Central memory CD8-positive, alpha-beta T cell (primary cell): ENCODE data around the gene TMPRSS11D.

Source experiments
- ATAC-seq: fragments of 150-1000 bp; cut with Tn5 transposase; replicated peaks from 2 replicates; pipeline ENCODE4 v1.10.0; 2022; ENCODE audit warnings: mild to moderate bottlenecking, moderate FRiP score, moderate number of reproducible peaks; ENCODE audit not compliant: poor library complexity, severe bottlenecking; ENCODE audit errors: extremely low read depth
- DNase-seq, 2 donors: peaks; one replicate each; pipeline ENCODE4 v3.0.0; 2021; ENCODE audit warnings: low spot score in 2 of 2
- H3K27ac Mint-ChIP-seq: one replicate; pipeline ENCODE4 v1.8.0; 2022; ENCODE audit warnings: low read depth, mild to moderate bottlenecking, moderate library complexity, mixed read lengths
- H3K27me3 Mint-ChIP-seq: one replicate; pipeline ENCODE4 v1.8.0; 2022; ENCODE audit warnings: mixed read lengths
- H3K36me3 Mint-ChIP-seq: one replicate; pipeline ENCODE4 v1.8.0; 2022; ENCODE audit warnings: mild to moderate bottlenecking, moderate library complexity, mixed read lengths; ENCODE audit not compliant: insufficient read depth
- H3K4me1 Mint-ChIP-seq: one replicate; pipeline ENCODE4 v1.8.0; 2022; ENCODE audit warnings: mixed read lengths
- H3K4me3 Mint-ChIP-seq: one replicate; pipeline ENCODE4 v1.8.0; 2022; ENCODE audit warnings: mild to moderate bottlenecking, moderate library complexity, mixed read lengths
- H3K9me3 Mint-ChIP-seq: one replicate; pipeline ENCODE4 v1.8.0; 2022; ENCODE audit warnings: mixed read lengths

TMPRSS11D gene, protein sequence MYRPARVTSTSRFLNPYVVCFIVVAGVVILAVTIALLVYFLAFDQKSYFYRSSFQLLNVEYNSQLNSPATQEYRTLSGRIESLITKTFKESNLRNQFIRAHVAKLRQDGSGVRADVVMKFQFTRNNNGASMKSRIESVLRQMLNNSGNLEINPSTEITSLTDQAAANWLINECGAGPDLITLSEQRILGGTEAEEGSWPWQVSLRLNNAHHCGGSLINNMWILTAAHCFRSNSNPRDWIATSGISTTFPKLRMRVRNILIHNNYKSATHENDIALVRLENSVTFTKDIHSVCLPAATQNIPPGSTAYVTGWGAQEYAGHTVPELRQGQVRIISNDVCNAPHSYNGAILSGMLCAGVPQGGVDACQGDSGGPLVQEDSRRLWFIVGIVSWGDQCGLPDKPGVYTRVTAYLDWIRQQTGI

GRCh38 chr4:67883902-67884301, at the start of gene TMPRSS11D:
Gene TMPRSS11D (minus strand): TSS chr4:67884002. CDS start chr4:67883933, 69 bp downstream.
- Mint-ChIP-seq H3K9me3 (no peaks in the 10 kb centered on the region), H3K27ac (no peak within 1 kb of the TSS), H3K4me3 (no peak within 1 kb of the TSS), H3K4me1 (no peaks in the 10 kb centered on the region), H3K36me3 (no peaks in the 10 kb centered on the region), H3K27me3 (peaks cover 10% of the 10 kb centered on the region)
- ATAC-seq (no peak), DNase-seq (no peak)

DNA sequence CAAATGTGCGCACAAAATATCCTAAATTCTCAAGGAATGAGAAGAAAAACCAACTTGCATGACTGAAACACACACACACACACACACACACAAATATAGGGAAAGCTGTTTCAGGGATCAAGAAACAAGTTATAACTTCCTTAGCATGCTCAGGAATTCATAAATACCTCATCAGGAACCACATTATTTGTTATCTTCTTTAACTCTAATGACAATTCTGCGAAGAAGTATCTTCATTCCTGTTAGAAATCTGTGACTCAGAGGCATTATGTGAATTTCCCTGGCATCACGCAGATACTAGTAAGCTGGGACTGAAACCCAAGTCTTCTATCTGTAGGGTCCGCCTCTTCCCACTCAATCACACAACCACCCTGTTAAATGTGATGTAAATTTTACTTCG, 49.2 kb upstream of the TMPRSS11D start:
- peaks cover 10% of the 10 kb centered on the region for H3K27me3 Mint-ChIP-seq
- no peaks in the 10 kb centered on the region for H3K9me3 Mint-ChIP-seq
- no peaks in the 10 kb centered on the region for H3K4me1 Mint-ChIP-seq
- H3K27ac Mint-ChIP-seq, result no peak overlapping the region
- ATAC-seq, result no peak
- H3K4me3 Mint-ChIP-seq, result no peak overlapping the region
- H3K36me3 Mint-ChIP-seq, result no peaks in the 10 kb centered on the region
- DNase-seq, result no peak

GRCh38 chr4:67931256-67931655, 47.5 kb upstream of the TMPRSS11D start:
- Mint-ChIP-seq H3K9me3 (no peaks in the 10 kb centered on the region), H3K27me3 (peaks cover 10% of the 10 kb centered on the region), H3K4me3 (no peak overlapping the region), H3K27ac (no peak overlapping the region), H3K4me1 (no peaks in the 10 kb centered on the region), H3K36me3 (no peaks in the 10 kb centered on the region)
- DNase-seq, result no peak
- no peak for ATAC-seq

GRCh38 chr4:67929426-67929825, 45.6 kb upstream of the TMPRSS11D start:
- no peak for ATAC-seq

DNA sequence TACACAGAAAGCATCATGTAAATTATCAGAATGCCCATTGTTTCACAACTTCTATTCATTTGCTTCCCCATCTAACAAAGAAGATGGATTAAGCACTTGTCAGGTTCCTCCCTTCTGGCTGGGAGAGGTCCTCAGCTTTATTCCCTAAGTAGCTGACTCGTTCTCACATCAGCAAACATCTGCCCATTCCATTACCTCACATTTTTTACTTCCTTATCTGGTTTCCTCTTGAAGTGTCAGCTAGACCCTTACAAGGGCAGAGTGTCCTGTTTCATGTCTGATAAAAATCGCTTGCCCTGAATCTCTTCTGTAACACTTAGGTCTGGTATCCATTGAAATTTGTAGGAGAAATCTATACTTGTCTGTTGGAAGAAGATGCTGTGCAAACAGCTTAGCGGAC, 44.7 kb upstream of the TMPRSS11D start:
- Mint-ChIP-seq H3K4me3 (no peak overlapping the region), H3K4me1 (no peaks in the 10 kb centered on the region), H3K27me3 (peaks cover 10% of the 10 kb centered on the region), H3K27ac (no peak overlapping the region), H3K9me3 (no peaks in the 10 kb centered on the region), H3K36me3 (no peaks in the 10 kb centered on the region)
- ATAC-seq (no peak), DNase-seq (no peak)

More at GRCh38 chr4:67929426-67929825, 45.6 kb upstream of the TMPRSS11D start:
- Mint-ChIP-seq H3K4me3 (no peak overlapping the region), H3K4me1 (no peaks in the 10 kb centered on the region), H3K27ac (no peak overlapping the region), H3K36me3 (no peaks in the 10 kb centered on the region), H3K27me3 (peaks cover 10% of the 10 kb centered on the region), H3K9me3 (no peaks in the 10 kb centered on the region)
- DNase-seq, result no peak

- Mint-ChIP-seq H3K4me3 (no peak overlapping the region), H3K4me1 (no peaks in the 10 kb centered on the region), H3K9me3 (no peaks in the 10 kb centered on the region), H3K27me3 (peaks cover 10% of the 10 kb centered on the region), H3K27ac (no peak overlapping the region), H3K36me3 (no peaks in the 10 kb centered on the region)
- DNase-seq (no peak), ATAC-seq (no peak)
Measured at GRCh38 chr4:67927251-67927650, 43.4 kb upstream of the TMPRSS11D start.

GRCh38 chr4:67926485-67926884, 42.7 kb upstream of the TMPRSS11D start:
- Mint-ChIP-seq H3K4me1 (no peaks in the 10 kb centered on the region), H3K36me3 (no peaks in the 10 kb centered on the region), H3K27me3 (peaks cover 10% of the 10 kb centered on the region), H3K9me3 (no peaks in the 10 kb centered on the region), H3K27ac (no peak overlapping the region), H3K4me3 (no peak overlapping the region)
- ATAC-seq (no peak), DNase-seq (no peak)

DNA sequence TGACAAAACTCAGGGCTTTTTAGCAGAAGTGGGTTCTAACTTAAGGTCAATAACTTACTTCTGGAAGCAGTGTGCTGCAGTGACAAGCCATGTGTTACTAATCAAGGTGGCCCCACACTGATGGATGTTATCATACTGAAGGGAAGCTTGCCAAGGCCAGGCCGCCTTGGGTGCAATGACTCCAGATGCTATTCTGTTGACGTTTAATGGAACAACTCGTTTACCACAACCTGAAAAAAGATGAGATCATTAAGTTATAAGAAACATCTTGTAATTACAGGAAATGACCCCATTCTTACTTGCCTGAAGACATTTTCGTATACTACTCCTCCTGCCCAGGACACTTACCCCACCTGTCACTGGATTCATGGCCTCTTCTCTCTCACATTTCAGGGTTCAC, 38.9 kb upstream of the TMPRSS11D start:
- Mint-ChIP-seq H3K27me3 (no peaks in the 10 kb centered on the region), H3K9me3 (no peaks in the 10 kb centered on the region), H3K4me1 (no peaks in the 10 kb centered on the region), H3K36me3 (no peaks in the 10 kb centered on the region), H3K27ac (no peak overlapping the region), H3K4me3 (no peak overlapping the region)
- DNase-seq, result no peak
- no peak for ATAC-seq

- Mint-ChIP-seq H3K4me3 (no peak overlapping the region), H3K4me1 (no peaks in the 10 kb centered on the region), H3K27me3 (peaks cover 15% of the 10 kb centered on the region), H3K36me3 (no peaks in the 10 kb centered on the region), H3K27ac (no peak overlapping the region), H3K9me3 (no peaks in the 10 kb centered on the region)
- no peak for DNase-seq
- no peak for ATAC-seq
Measured at GRCh38 chr4:67918428-67918827, 34.6 kb upstream of the TMPRSS11D start.

GRCh38 chr4:67915400-67915966, 31.7 kb upstream of the TMPRSS11D start:
- no peaks in the 10 kb centered on the region for H3K36me3 Mint-ChIP-seq
- no peaks in the 10 kb centered on the region for H3K9me3 Mint-ChIP-seq
- no peak overlapping the region for H3K27ac Mint-ChIP-seq
- no peak overlapping the region for H3K4me3 Mint-ChIP-seq
- peaks cover 37% of the 10 kb centered on the region for H3K27me3 Mint-ChIP-seq
- no peak for DNase-seq
- ATAC-seq, result no peak
- no peaks in the 10 kb centered on the region for H3K4me1 Mint-ChIP-seq

- ATAC-seq (no peak), DNase-seq (no peak)
- no peaks in the 10 kb centered on the region for H3K4me1 Mint-ChIP-seq
- H3K36me3 Mint-ChIP-seq, result no peaks in the 10 kb centered on the region
- no peak overlapping the region for H3K4me3 Mint-ChIP-seq
- no peak overlapping the region for H3K27ac Mint-ChIP-seq
- no peaks in the 10 kb centered on the region for H3K9me3 Mint-ChIP-seq
- peaks cover 37% of the 10 kb centered on the region for H3K27me3 Mint-ChIP-seq
Measured at GRCh38 chr4:67912080-67912479, 28.3 kb upstream of the TMPRSS11D start.

DNA sequence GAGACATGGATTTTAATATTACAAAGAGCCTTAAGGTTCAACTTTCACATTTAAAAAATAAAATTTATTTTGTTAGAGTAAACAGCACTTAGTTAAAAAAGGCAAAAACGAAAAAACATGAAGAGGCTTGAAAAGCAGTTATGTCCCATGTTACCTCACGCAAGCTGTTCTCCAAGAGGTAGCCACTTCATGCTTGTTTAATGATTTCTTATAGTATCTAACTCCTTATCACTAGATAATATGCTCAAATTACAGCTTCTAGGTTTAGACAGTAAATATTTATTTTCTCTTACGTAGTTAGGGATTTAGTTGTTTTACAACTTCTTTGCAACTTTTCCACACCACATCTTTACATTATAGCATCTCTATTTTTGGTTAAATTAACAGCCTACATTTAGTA, 27.8 kb upstream of the TMPRSS11D start:
- no peak overlapping the region for H3K4me3 Mint-ChIP-seq
- no peaks in the 10 kb centered on the region for H3K4me1 Mint-ChIP-seq
- H3K36me3 Mint-ChIP-seq, result no peaks in the 10 kb centered on the region

GRCh38 chr4:67911141-67911540, 27.3 kb upstream of the TMPRSS11D start:
- no peaks in the 10 kb centered on the region for H3K9me3 Mint-ChIP-seq
- no peak for ATAC-seq
- H3K4me3 Mint-ChIP-seq, result no peak overlapping the region
- no peak overlapping the region for H3K27ac Mint-ChIP-seq
- peaks cover 35% of the 10 kb centered on the region for H3K27me3 Mint-ChIP-seq
- no peaks in the 10 kb centered on the region for H3K36me3 Mint-ChIP-seq
- DNase-seq, result no peak
- H3K4me1 Mint-ChIP-seq, result no peaks in the 10 kb centered on the region

More for the DNA sequence above, 27.8 kb upstream of the TMPRSS11D start:
- DNase-seq (no peak), ATAC-seq (no peak)
- Mint-ChIP-seq H3K27ac (no peak overlapping the region), H3K27me3 (peaks cover 37% of the 10 kb centered on the region), H3K9me3 (no peaks in the 10 kb centered on the region)
